UCSD-AML1 (cell line): ENCODE data around the gene DPYD.

Source experiments
- DNase-seq: peaks from one replicate; lab custom pipeline; 2025; ENCODE audit not compliant: unreplicated experiment; lab: John Stamatoyannopoulos, UW

Gene DPYD

DNA sequence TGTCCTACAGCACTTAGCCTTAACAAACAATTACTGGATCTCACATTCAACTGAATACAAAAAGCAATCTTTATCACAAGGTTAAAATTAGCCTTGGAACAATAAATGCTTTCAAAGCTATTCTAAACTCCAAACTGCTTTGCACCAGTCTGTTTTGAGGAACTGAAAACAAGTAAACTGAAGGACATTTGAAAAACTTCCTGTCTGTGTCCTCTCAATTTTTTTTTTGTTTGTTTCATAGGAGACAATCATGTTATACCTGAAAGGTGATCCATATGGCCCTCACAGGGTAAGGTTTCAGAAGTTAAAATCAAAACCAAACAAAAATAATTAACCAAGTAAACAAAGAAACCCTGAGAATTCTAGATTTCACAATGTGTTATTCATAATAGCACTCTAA, 459.1 kb downstream of the DPYD start:
- no peak for DNase-seq

DNA sequence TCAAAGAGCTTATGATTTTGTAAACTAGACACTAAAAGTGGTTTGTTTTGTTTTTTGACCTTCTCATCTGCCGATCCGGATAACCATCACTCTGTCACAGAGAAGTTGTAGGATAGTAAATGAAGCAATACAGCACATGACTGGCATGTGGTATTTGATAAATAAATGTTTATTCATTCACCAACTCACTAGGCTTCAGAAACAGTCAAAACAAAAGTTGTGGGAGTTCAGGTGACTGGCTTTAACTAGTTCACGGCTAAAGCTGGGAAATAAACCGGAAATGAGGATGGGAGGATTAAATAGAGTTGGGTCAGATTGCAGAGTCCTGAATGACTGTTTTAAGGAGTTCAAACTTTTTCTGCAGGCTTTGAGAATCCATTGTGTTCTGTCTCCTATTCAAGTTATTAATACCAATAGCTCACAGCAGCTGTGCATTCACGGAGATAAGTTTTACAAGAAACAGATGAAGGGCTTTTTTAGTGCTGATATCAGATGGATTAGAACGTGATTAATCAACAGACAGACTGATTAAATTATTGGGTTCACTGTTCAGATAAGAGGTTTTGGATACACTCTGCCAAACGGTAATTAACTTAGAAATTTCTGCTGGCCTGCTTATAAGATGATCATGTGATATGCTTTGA, 463.3 kb downstream of the DPYD start:
- no peak for DNase-seq

DNA sequence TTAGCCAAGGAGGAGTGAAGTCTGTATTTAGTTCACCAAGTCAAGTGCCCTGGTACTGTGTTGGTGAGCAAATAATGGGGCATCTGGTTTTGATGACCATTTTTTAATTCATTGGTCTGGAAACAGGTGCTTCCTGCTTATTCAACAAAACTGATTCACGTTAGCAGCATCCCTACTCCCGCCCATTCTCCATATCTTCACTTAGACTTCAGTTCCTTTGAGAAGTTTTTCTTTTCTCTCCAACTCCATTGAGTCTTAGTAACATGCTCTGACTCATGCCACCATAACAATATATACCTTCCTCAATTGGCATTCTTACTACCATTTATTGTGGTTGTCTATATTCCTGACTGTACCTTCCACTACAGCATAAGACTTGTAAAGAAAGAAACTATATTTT, 468.9 kb downstream of the DPYD start:
- DNase-seq, result no peak

DNA sequence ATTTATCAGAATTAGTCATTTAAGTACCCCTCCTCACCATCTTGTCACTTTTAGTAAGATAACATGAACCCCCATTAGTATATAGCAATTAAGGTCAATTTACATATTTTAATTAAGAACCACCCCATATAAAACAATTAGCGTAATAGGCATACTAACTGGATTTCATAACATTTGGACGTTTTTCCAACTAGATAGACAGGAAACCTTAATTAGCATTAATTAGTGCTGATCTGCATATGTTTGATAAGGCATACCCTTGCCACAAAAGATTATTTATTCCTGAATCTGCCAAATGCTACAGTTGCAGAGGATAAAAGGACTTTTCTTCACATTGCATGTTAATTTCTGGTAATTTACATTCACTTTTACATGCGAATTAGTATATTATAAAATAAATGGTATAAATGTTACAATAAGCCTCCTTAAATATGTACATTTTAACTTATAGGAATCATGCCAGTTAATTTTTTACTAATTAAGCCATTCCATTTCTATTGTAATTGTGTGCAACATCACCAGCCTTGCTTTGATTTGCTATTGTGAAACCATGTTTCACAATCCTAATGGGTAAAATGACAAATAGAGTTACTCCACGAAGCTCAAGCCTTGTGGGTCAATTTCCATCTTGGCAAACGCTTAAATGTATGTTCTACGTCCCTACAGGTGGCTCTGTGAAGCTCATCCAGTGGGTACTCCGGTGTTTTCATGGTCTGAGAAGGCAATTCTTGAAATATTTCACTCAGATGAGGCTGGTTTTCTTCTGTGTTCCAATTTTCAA, 469.6 kb downstream of the DPYD start:
- no peak for DNase-seq

DNA sequence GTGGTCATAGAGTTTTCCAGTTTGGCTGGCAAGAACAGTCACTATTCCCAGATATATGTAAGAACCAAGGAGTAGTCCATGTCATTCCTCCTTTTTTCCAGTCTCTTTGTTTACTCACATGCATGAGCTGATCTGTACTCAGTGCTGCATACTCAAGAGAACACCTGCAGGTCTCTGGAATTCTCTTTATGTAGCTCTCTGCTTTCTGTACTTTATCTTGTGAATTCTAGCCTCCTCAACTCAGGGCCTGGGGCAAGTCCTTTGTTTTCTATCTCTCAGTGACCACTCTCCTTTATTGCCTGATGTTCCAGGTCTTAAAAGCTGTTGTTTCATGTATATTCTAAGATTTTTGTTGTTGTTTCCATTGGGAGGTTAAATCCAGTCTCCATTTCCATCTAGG, 478.9 kb downstream of the DPYD start:
- DNase-seq, result no peak

DNA sequence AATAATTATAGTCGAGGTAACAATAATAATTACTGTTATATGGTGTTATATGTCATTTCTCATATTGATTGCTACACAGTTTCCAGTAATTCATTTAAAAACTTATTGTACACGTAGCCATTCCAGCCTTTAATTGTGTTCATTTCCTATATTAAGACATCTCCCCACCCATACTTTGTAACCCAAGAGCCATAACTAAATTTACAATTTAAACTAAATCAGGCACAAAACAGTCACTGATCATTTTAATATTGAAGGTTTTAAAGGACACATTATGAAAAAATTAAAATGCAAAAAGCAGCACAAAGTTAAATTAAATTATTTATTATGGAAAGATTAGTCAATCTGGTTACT, 487.0 kb downstream of the DPYD start:
- DNase-seq, result no peak

DNA sequence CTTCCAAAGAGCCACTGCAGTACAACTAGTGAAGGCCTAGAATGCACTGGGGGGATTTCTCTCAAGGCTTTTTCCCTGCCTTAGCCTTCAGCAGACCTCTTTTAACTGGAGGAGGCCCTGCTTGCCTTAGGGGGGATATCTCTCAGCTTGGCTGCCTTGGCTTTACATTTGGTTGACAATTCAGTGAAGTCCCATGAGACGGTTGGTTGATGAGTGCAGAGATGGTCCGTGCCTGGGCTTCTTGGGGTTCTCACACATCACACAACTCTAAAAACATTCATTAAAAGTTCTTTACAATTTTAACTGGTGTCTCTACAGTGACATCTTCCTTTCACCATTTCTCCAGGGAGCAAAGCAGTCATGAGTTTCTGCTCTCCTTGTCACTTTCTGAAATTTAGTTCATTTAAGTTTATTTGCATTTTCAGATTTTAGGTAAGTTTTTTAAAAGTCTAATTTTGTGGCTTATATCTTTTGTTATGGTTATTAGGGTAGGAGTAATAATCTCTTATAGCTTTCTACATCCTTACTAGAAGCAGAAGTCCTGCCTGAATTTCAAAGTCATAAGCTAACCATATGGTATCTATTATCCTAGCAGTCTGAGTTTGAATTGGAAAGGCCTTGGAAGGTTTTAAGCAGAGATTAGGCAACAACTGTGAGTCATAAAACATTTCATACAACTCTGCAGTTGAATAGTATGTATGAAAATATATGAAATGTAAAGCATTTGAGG, 487.6 kb downstream of the DPYD start:
- no peak for DNase-seq

DNA sequence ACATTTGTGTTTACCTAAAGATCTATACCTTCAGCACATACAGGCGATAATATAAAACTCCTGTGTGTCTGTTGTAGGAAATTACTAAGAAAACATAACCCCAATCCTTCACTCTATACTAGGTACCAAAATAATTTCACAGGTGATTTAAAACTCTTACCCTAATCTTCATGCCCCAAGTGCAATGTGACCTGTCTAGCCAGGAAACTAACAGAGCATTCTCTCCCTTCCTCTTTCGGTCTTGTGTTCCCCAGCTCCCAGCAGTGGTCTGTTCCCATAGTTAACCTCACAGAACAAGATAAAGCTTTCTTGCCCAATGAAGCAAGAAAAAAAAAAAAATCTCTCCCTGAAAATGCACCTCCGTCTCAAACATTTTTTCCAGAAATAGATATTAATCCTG, 493.5 kb downstream of the DPYD start:
- no peak for DNase-seq

DNA sequence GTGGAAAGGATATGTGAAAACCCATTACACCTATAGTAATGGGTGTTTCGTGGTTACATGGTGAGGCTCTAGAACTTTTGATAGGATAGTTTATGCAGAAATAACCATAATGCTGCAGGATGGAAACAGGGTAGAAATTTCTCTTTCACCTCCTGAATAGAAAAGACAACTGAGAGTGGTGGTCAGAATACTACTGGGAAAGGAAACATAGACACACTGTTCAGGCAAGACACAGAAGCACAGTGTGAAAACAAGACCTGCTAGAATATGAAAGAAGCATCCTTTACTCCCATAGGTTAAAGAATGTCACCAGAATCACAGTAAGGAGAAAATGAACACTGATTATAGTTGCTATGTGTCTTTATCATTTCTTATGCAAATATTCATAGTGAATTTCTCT, 496.6 kb downstream of the DPYD start:
- no peak for DNase-seq

DNA sequence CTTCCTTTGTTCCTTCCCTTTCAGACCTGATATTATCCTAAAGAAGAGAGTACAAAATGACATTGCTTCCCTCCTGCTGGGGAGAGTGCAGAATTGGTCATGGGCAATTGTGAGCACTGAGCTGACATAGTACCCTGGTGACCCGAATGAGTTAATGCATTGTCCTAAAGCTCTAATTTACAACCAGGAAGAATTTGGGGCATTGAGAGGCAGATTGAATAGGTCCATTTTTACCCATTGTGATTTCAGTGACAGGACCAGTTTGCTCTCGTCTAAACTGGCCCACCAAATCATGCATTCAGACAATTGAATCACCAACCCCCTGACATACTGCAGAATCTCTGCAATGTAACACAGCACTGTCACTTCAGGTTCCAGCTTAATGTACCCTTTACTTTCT, 497.4 kb downstream of the DPYD start:
- DNase-seq, result no peak

DNA sequence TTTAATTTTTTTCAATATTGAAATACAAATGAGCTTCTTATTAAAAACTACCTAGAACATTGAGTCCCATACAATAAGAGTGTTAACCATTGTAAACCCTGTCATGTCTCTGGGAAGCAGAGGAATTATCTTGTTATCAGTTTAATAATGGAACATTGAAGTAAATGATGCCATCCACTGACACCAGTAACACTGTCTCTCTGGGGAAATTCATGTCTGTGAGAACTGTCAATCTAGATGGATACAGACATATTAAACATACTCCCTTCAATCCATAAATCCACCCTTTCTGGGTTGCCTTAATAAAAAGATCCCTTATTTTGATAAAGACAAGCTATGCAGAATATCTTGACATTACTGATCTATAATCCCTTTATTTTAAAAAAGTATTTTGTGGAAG, 503.2 kb downstream of the DPYD start:
- DNase-seq, result no peak

DNA sequence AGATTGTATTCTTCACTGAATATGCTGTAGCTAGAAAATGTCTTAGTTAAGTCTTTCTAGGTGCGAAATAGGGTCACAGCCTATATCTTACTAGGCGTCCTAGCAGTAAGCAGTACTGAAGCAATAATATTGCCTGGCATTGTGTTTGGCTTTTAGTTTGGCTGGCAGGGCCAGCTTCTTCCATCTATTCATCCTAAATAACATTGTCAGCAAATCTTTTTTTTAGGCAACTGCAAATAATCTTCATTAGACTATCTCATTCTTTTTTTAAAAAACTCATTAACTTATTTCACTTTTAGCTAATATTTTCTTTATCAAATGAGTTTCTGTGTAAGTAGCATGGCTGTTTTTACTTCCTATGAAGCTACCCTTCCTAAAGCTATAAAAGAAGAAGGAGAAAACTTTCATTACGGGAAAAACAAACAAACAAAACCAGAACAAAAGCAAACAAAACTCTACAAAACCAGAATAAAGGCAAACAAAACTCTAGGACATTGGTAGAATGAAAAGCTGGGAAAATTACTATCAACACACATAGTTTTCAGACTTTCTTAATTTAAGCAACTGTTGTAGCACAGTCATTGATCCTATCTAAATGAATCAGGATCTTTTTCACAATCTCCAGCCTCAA, 506.0 kb downstream of the DPYD start:
- no peak for DNase-seq

DNA sequence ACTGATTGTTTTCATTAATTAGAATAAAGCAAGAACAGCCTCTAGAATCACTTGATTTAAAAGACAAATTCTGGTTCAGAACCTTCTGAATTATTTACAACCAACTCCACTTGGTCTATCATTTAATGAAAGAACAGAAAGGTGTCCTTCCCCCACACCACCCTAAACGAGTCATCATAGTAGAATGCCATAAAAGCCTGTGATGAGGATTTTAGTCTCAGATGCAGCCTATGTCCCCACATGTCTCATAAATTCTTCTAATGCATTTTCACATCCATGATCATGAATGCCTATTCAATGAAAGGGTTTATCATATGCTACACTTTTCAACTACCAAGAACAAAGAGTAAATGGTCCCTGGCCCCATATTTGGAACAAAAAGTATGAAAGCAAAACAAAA, 508.1 kb downstream of the DPYD start:
- DNase-seq, result no peak

DNA sequence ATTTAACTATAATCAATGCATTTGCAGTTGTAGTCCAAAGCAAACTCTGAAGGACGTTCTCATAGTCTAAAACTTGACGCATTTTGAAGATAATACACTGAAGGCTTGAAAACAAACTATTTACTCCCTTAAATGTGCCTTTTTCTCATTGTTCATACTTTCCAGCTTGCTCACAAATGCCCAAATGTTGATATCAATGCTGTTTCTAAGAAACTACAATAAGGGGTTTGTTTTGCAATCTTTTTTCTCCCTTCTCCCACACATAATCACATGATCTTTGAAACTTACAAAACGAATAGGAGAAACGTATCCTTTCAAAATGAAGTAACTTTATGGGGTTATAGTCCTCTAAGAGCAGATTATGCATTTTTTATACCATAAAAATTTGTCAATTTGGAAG, 508.7 kb downstream of the DPYD start:
- no peak for DNase-seq

DNA sequence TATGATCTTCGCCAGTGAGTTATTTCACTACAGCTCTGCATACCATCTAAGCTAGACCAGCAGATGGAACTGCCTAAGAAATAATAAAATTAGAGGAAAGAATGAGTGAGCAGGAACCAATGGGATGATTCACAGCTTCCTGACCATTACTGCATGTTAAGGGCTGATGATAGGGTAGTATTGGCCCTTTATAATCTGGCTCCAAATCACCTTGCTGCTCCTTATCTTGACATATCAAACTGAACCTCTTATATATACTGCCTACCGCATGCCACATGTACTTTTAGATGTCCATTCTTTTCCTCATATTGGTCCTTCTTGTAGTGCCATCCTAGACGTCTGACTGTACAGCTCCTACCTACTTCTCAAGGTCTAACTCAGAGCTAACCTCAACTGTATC, 524.4 kb downstream of the DPYD start:
- no peak for DNase-seq

DNA sequence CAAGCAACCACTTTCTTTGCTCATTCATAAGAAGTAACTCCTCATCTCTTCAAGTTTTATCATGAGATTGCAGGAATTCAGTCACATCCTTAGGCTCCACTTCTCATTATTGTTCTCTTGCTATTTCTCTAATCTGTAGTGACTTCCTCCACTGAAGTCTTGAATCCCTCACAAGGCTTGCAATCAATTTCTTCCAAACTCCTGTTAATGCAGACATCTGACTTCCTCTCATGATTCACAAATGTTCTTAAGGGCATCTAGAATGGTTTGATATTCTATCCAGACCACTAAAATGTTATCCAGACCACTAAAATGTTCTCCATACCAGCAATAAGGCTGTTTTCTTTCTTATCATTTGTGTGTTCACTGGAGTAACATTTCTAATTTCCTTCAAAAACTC, 528.1 kb downstream of the DPYD start:
- no peak for DNase-seq

DNA sequence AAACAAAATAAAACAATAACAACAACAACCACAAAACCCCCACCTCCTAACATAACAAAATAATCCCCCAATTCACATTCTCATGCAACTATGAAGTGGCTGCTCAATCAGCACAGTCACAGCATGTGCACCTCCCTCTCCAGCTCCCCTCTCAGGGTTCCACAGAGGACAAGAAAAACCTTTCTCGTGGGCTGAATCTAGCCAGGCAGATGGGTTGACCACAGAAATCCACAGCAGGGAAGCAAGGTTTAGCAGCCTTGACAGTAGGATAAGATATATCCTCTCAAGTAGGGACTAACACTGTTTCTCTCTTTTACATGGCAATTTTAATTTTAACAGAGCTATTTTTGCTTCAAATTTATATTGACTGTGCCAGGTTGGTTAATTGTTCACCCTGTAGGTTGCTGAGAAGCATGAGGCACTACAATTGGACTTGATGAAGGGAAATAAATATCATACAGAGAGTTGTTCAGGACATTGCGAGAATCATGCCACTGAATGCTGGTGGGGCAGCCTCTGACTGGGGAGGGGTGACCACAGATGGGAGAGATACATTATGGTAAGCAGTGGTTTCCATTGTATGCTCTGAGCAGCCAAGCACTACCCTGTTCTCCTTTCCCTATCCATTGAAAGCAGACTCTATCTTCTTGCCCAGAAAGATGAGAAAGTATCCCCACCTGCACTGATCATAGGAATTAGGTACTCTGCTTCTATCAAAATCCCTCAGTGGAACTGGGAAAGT, 535.1 kb downstream of the DPYD start:
- DNase-seq, result no peak

DNA sequence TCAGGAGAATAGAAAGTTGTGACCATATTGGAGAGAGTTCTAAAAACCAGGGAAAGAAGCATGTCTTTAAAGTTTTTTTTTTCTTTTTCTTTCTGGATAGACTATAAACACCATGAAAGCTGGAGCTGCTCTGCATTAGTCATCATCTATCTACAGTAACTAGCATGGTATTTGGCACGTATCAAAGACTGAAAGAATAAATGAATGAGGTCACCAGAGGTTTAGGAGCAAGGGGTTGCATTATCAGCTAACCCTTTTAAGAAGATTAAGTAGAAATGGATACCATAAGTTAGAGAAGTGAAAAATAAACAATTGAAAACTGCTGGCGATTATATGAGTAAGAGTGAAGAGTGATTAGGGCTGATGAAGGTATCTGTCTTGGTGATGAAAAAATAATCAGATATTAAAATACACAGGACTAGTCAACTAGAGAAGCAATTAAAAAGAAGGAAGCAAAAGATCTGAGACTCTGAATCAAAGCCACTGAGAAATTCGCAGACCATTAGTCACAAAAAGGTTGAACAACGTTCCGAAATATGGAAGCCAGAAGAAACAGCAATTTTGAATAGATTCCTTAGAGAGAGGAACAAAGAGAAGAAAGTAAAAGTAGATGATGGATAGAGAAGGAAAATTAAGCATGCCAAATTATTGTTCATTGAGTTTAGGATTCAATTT, 536.4 kb downstream of the DPYD start:
- DNase-seq, result no peak

DNA sequence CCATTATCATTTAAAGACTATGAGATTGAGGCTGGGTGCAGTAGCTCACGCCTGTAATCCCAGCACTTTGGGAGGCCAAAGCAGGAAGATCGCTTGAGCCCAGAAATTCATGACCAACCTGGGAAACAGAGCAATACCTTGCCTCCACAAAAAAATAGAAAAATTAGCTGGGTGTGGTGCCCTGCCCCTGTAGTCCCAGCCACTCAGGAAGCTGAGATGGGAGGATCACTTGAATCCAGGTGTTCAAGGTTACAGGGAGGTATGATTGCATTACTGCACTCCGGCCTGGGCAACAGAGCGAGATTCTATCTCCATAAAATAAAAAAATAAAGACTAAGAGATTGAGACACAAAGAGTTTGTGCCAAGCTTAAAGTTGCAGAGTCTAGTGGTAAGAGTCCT, 537.0 kb downstream of the DPYD start:
- DNase-seq, result no peak

DNA sequence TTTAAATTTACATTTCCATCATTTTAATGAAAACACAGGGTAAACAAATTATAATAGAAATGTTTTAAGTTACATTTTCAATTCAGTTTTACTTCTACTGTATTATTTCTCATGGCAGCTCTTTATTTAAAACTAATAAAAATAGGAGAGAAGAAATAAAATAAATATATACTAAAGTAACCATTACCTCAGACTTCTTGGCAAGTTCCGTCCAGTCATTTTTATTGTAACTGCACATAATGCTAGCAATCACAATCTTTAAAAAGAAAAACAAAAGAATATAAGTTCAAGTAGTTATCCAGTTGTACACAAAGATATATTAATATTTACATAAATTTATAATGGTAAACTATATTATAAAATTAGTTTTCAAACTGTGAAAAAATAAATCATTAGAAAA, 538.6 kb downstream of the DPYD start:
- no peak for DNase-seq
